HG03558 (cell line): ENCODE measurements around the gene TMEM217.
"Not testable (repeated sequence)": the region's sequence is repeated elsewhere in the genome, so short reads cannot be mapped to it uniquely, and the experiment has no call there.

Experiments used
- ATAC-seq: cut with Tn5 transposase; IDR thresholded peaks from one replicate; pipeline ENCODE4 v1.9.1; 2021; ENCODE audit warnings: moderate number of reproducible peaks; ENCODE audit not compliant: unreplicated experiment; ENCODE audit errors: extremely low read depth

The TMEM217 gene

GRCh38 chr6:37221585-37222124 lies 36.3 kb downstream of the TMEM217 start:
- no peak for ATAC-seq

- no peak for ATAC-seq
Measured at GRCh38 chr6:37218511-37218910, 39.4 kb downstream of the TMEM217 start.

GRCh38 chr6:37218061-37218460 lies 39.9 kb downstream of the TMEM217 start:
- ATAC-seq, result no peak

GRCh38 chr6:37212268-37212667 lies 45.7 kb downstream of the TMEM217 start:
- no peak for ATAC-seq

GRCh38 chr6:37210313-37210968 lies 47.5 kb downstream of the TMEM217 start:
- ATAC-seq, result no peak

GRCh38 chr6:37209461-37210205 lies 48.3 kb downstream of the TMEM217 start:
- no peak for ATAC-seq

- ATAC-seq, result no peak
Measured at GRCh38 chr6:37208793-37209192, 49.2 kb downstream of the TMEM217 start.

GRCh38 chr6:37207903-37208456 lies 50.0 kb downstream of the TMEM217 start:
- ATAC-seq, result no peak

- no peak for ATAC-seq
Measured at GRCh38 chr6:37206622-37207021, 51.3 kb downstream of the TMEM217 start.

GRCh38 chr6:37205997-37206340 lies 52.0 kb downstream of the TMEM217 start:
- ATAC-seq, result no peak

- no peak for ATAC-seq
Measured at GRCh38 chr6:37205175-37205996, 52.6 kb downstream of the TMEM217 start.

- no peak for ATAC-seq
Measured at GRCh38 chr6:37204014-37204751, 53.8 kb downstream of the TMEM217 start.

- no peak for ATAC-seq
Measured at GRCh38 chr6:37202788-37203491, 55.0 kb downstream of the TMEM217 start.

- no peak for ATAC-seq
Measured at GRCh38 chr6:37201726-37202125, 56.2 kb downstream of the TMEM217 start.

GRCh38 chr6:37200085-37200484 lies 57.9 kb downstream of the TMEM217 start:
- no peak for ATAC-seq

GRCh38 chr6:37196451-37196850 lies 61.5 kb downstream of the TMEM217 start:
- ATAC-seq, result not testable (repeated sequence)

- not testable (repeated sequence) for ATAC-seq
Measured at GRCh38 chr6:37194886-37195285, 63.1 kb downstream of the TMEM217 start.

- ATAC-seq, result no peak
Measured at GRCh38 chr6:37192666-37193065, 65.3 kb downstream of the TMEM217 start.

GRCh38 chr6:37190159-37190535 lies 67.8 kb downstream of the TMEM217 start:
- no peak for ATAC-seq
